ENCODE results near the gene ACSF3. TPM values are rescaled to one million over a fixed set of nuclear protein-coding genes. Genes with fewer than 3 reads are reported as not detected.

ACSF3 gene
- total RNA-seq, 4 donors from 2014 or later: 94.6 to 120 (median 108) TPM

DNA sequence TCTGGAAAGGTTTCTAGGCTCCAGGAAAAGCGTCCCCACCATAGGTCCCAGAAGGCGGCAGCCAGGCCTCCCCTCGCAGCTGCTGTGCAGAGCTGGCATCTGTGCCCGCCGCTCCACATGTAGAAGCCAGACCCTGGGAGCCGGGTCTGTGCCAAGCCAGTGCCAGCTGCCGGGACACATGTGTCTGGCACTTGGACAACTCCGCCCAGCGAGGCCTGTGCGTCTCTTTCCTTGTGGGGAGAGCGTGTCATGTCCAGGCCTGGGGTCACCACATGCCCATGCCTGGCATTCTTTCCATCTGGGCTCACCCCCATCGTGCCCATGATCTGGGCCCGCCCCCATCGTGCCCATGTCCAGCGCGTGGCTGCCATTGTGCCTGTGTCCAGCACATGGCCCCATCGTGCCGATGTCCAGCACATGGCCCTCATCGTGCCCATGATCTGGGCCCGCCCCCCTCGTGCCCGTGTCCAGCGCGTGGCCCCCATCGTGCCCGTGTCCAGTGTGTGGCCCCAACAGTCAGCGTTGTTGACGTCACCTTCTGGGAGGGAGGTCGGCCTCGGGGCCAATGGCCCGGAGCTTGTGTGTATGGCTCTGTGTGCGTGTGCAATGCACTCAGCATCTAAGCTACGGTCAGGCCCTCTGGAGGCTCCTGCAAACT lies 13.3 kb upstream of the ACSF3 start:
- no peaks in the 10 kb centered on the region for H3K27me3 ChIP-seq
- no peak overlapping the region for H3K27ac ChIP-seq
- no peaks in the 10 kb centered on the region for H3K4me1 ChIP-seq
- TF ChIP-seq POLR2A (IDR thresholded peaks at IDR 0.05): no peak
- TF ChIP-seq, protein P1, sequence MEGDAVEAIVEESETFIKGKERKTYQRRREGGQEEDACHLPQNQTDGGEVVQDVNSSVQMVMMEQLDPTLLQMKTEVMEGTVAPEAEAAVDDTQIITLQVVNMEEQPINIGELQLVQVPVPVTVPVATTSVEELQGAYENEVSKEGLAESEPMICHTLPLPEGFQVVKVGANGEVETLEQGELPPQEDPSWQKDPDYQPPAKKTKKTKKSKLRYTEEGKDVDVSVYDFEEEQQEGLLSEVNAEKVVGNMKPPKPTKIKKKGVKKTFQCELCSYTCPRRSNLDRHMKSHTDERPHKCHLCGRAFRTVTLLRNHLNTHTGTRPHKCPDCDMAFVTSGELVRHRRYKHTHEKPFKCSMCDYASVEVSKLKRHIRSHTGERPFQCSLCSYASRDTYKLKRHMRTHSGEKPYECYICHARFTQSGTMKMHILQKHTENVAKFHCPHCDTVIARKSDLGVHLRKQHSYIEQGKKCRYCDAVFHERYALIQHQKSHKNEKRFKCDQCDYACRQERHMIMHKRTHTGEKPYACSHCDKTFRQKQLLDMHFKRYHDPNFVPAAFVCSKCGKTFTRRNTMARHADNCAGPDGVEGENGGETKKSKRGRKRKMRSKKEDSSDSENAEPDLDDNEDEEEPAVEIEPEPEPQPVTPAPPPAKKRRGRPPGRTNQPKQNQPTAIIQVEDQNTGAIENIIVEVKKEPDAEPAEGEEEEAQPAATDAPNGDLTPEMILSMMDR (IDR thresholded peaks at IDR 0.05): no peak
- H3K9me3 ChIP-seq: no peaks in the 10 kb centered on the region
- no peak for DNase-seq
- no peak overlapping the region for H3K4me3 ChIP-seq
- H3K36me3 ChIP-seq: no peaks in the 10 kb centered on the region

- H3K9me3 ChIP-seq: no peaks in the 10 kb centered on the region
- H3K4me3 ChIP-seq: no peak overlapping the region
- no peaks in the 10 kb centered on the region for H3K36me3 ChIP-seq
- H3K4me1 ChIP-seq: no peaks in the 10 kb centered on the region
- TF ChIP-seq, protein P1 (IDR thresholded peaks at IDR 0.05): no peak
- TF ChIP-seq POLR2A (IDR thresholded peaks at IDR 0.05): no peak
- no peak overlapping the region for H3K27ac ChIP-seq
- no peaks in the 10 kb centered on the region for H3K27me3 ChIP-seq
- DNase-seq: no peak
Observed at GRCh38 chr16:89081556-89081955, 12.1 kb upstream of the ACSF3 start.

DNA sequence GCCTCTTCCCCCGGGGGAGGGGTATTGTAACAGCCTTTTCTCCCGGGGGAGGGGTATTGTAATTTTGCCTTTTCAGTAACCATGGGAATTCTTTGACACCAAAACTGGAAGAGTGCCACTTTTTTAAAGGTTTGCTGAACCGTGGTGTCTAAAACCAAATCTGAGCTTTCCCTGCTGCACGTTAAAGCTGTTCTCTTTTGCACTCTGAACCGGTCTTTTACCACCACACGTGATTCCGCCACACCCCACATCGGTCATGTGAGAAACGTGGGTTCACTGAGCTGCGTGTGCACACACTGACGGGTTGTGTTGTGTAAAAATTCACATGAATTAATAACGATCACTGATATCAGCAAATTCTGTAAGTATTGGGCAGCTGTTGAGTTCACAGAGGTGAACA lies 9.2 kb upstream of the ACSF3 start:
- no peaks in the 10 kb centered on the region for H3K9me3 ChIP-seq
- peak overlapping the region in 1 of 4 donors; percentile 13 for H3K4me3 ChIP-seq
- no peak for TF ChIP-seq POLR2A (IDR thresholded peaks at IDR 0.05)
- TF ChIP-seq, protein P1 (IDR thresholded peaks at IDR 0.05): peak in 1 of 6 experiments; percentile 2
- no peaks in the 10 kb centered on the region for H3K4me1 ChIP-seq
- H3K36me3 ChIP-seq: no peaks in the 10 kb centered on the region
- peak in 2 of 3 donors; percentile 80 to 89 for DNase-seq
- no peaks in the 10 kb centered on the region for H3K27me3 ChIP-seq
- peak overlapping the region in 1 of 4 donors; percentile 36 for H3K27ac ChIP-seq

DNA sequence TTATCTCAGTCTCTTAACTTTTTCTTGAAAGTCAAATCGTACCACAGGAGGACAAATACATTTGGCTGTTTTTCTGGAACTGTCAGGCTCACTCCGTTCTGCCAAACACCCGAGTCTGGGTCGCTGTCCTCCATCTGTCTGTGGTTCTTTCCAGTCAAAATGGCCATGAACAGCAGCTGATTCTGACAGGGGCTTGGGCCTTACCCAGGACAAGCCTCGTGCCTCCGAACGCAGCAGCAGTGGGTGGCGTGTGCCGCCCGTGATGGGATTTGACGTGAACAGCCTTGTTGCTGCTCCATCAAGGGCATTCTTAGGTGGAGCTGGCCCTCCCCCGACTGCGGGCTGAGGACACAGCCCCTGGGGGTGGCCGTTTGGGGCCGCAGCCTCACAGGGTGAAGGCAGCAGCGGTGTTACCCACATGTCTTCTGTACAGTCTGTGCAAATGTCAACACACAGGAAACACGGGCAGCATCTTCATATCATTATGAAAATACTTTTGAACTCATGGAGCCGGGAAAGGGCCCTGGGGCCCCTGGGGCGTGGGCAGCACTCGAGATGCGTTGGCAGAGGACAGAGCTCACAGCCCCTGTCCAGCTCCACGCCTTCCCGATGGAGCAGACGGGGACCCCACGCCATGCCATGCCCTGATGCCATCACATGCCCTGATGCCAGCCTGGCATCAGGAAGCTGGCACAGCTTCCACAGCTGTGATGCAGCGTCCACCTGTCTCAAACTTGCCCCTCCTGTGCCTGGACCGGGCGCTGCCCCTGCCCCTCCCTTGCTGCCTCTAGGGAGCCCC lies 8.6 kb upstream of the ACSF3 start:
- no peaks in the 10 kb centered on the region for H3K36me3 ChIP-seq
- TF ChIP-seq, protein P1 (IDR thresholded peaks at IDR 0.05): peak in 1 of 6 experiments; percentile 0
- no peak for TF ChIP-seq POLR2A (IDR thresholded peaks at IDR 0.05)

DNA sequence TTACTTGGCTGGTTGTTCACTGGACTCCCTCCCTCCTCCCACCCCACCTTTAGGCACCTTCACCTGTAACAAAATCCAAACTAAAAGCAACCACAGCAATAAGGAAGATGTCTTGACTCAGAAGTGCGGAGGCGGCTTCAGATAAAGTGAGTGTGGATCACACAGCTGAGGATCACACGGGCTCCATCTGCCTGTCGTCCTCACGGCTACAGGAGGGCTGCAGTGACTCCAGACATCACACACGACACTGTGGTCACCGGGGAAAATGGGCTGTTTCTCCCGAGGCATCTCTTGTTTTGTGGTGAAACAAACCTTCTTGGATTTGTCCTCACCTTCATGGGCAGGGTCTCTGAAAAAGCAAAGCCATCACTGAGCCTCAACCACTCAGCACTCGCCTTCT lies 7.9 kb upstream of the ACSF3 start:
- Histone ChIP-seq H3K27me3 (no peaks in the 10 kb centered on the region), H3K27ac (no peak overlapping the region), H3K36me3 (no peaks in the 10 kb centered on the region), H3K9me3 (no peaks in the 10 kb centered on the region), H3K4me3 (no peak overlapping the region), H3K4me1 (no peaks in the 10 kb centered on the region)
- TF ChIP-seq POLR2A (IDR thresholded peaks at IDR 0.05): no peak
- TF ChIP-seq, protein P1 (IDR thresholded peaks at IDR 0.05): no peak
- no peak for DNase-seq

More for the DNA sequence above, 8.6 kb upstream of the ACSF3 start:
- DNase-seq: no peak
- Histone ChIP-seq H3K27me3 (no peaks in the 10 kb centered on the region), H3K4me1 (no peaks in the 10 kb centered on the region), H3K9me3 (no peaks in the 10 kb centered on the region), H3K27ac (peak overlapping the region in 1 of 4 donors; percentile 36), H3K4me3 (peak overlapping the region in 1 of 4 donors; percentile 13)
